WTC11 (cell line): ENCODE data around the gene DNAH17. TPM values are rescaled to one million over a fixed set of nuclear protein-coding genes. Genes with fewer than 3 reads are reported as not detected.

Experiments used
- ATAC-seq: fragments of 200-7000 bp; cut with Tn5 transposase; 2 replicates; pipeline ENCODE4 v1.10.0; 2021; ENCODE audit warnings: mild to moderate bottlenecking, moderate library complexity
- CTCF ChIA-PET: fragments of 300-600 bp; sonication (Branson Sonifier 250); formaldehyde crosslinking; loops from one replicate; lab custom pipeline; 2021; ENCODE audit warnings: antibody characterized with exemption; lab: Charles Lee
- POLR2A ChIA-PET: fragments of 350-600 bp; sonication (Branson Sonifier 250); formaldehyde crosslinking; loops from one replicate; lab custom pipeline; 2021; ENCODE audit warnings: antibody characterized with exemption; lab: Charles Lee
- DNase-seq: peaks from one replicate; pipeline ENCODE4 v3.0.0; 2021; ENCODE audit warnings: low spot score
- H3K27ac Mint-ChIP-seq: 2 replicates; pipeline ENCODE4 v1.8.0; 2021; ENCODE audit warnings: mixed read lengths
- H3K27me3 Mint-ChIP-seq: 2 replicates; pipeline ENCODE4 v1.8.0; 2021; ENCODE audit warnings: low read depth, mild to moderate bottlenecking, moderate library complexity, mixed read lengths
- H3K36me3 Mint-ChIP-seq: 2 replicates; pipeline ENCODE4 v1.8.0; 2021; ENCODE audit warnings: mixed read lengths
- H3K4me1 Mint-ChIP-seq: 2 replicates; pipeline ENCODE4 v1.8.0; 2022; ENCODE audit warnings: mixed read lengths
- H3K4me3 Mint-ChIP-seq: 2 replicates; pipeline ENCODE4 v1.8.0; 2021; ENCODE audit warnings: mild to moderate bottlenecking, moderate library complexity, mixed read lengths
- H3K9me3 Mint-ChIP-seq: 2 replicates; pipeline ENCODE4 v1.8.0; 2021; ENCODE audit warnings: mixed read lengths
- ATF3 ChIP-seq: sonication (generic); formaldehyde crosslinking; conservative IDR thresholded peaks from 2 replicates; pipeline ENCODE4 v1.8.1; 2022; ENCODE audit warnings: mild to moderate bottlenecking, missing genetic modification reagents
- CBFB ChIP-seq: sonication (generic); formaldehyde crosslinking; IDR thresholded peaks from 2 replicates; pipeline ENCODE4 v1.8.1; 2022; ENCODE audit warnings: mild to moderate bottlenecking, low read depth, missing genetic modification reagents
- E2F1 ChIP-seq: sonication (generic); formaldehyde crosslinking; IDR thresholded peaks from 2 replicates; pipeline ENCODE4 v1.8.0; 2022; ENCODE audit warnings: mild to moderate bottlenecking, missing genetic modification reagents
- FOXJ3 ChIP-seq: sonication (generic); formaldehyde crosslinking; IDR thresholded peaks from 2 replicates; pipeline ENCODE4 v1.9.0; 2021; ENCODE audit warnings: missing genetic modification reagents, mild to moderate bottlenecking, borderline replicate concordance
- FOXK1 ChIP-seq: sonication (generic); formaldehyde crosslinking; IDR thresholded peaks from 2 replicates; pipeline ENCODE4 v1.8.0; 2022; ENCODE audit warnings: mild to moderate bottlenecking, moderate library complexity, missing genetic modification reagents
- GRHL2 ChIP-seq: fragments of 250-450 bp; sonication (Bioruptor Pico); IDR thresholded peaks from 2 replicates; pipeline ENCODE4 v1.8.0; 2022; ENCODE audit warnings: mild to moderate bottlenecking, moderate library complexity; ENCODE audit not compliant: insufficient replicate concordance, severe bottlenecking
- GTF2I ChIP-seq: fragments of 250-450 bp; sonication (Bioruptor Pico); conservative IDR thresholded peaks from 2 replicates; pipeline ENCODE4 v1.4.0; 2021; ENCODE audit warnings: mild to moderate bottlenecking
- HMGA2 ChIP-seq: fragments of 250-450 bp; sonication (Bioruptor Pico); IDR thresholded peaks from 2 replicates; pipeline ENCODE4 v1.4.0; 2021; ENCODE audit warnings: mild to moderate bottlenecking, moderate library complexity
- JUN ChIP-seq: sonication (generic); formaldehyde crosslinking; IDR thresholded peaks from 2 replicates; pipeline ENCODE4 v1.8.0; 2023; ENCODE audit warnings: mild to moderate bottlenecking, missing genetic modification reagents
- MAX ChIP-seq: sonication (generic); formaldehyde crosslinking; IDR thresholded peaks from 2 replicates; pipeline ENCODE4 v1.8.0; 2022; ENCODE audit warnings: mild to moderate bottlenecking, missing genetic modification reagents
- MLX ChIP-seq: sonication (generic); formaldehyde crosslinking; IDR thresholded peaks from 2 replicates; pipeline ENCODE4 v1.8.1; 2023; ENCODE audit warnings: mild to moderate bottlenecking, missing genetic modification reagents, moderate library complexity
- MXD4 ChIP-seq: fragments of 250-450 bp; sonication (Bioruptor Pico); IDR thresholded peaks from 2 replicates; pipeline ENCODE4 v1.8.0; 2021; ENCODE audit warnings: mild to moderate bottlenecking, moderate library complexity, borderline replicate concordance
- NFYB ChIP-seq: sonication (generic); formaldehyde crosslinking; conservative IDR thresholded peaks from 2 replicates; pipeline ENCODE4 v1.8.0; 2022; ENCODE audit warnings: low read depth, missing genetic modification reagents
- NR1H2 ChIP-seq: sonication (generic); formaldehyde crosslinking; IDR thresholded peaks from 2 replicates; pipeline ENCODE4 v1.9.0; 2021; ENCODE audit warnings: mild to moderate bottlenecking, moderate library complexity, missing genetic modification reagents
- NR2C2 ChIP-seq: sonication (generic); formaldehyde crosslinking; IDR thresholded peaks from 2 replicates; pipeline ENCODE4 v1.8.0; 2022; ENCODE audit warnings: mild to moderate bottlenecking, missing genetic modification reagents
- OVOL2 ChIP-seq: fragments of 250-450 bp; sonication (Bioruptor Pico); IDR thresholded peaks from 2 replicates; pipeline ENCODE4 v1.9.0; 2021; ENCODE audit warnings: mild to moderate bottlenecking, borderline replicate concordance
- SMAD3 ChIP-seq: sonication (generic); formaldehyde crosslinking; IDR thresholded peaks from 2 replicates; pipeline ENCODE4 v1.8.0; 2022; ENCODE audit warnings: missing genetic modification reagents, mild to moderate bottlenecking, borderline replicate concordance
- TEAD1 ChIP-seq: sonication (generic); formaldehyde crosslinking; IDR thresholded peaks from 2 replicates; pipeline ENCODE4 v1.8.0; 2022; ENCODE audit warnings: mild to moderate bottlenecking, missing genetic modification reagents
- TEAD4 ChIP-seq: sonication (generic); formaldehyde crosslinking; IDR thresholded peaks from 2 replicates; pipeline ENCODE4 v1.8.0; 2022; ENCODE audit warnings: mild to moderate bottlenecking, missing genetic modification reagents
- ZBTB21 ChIP-seq: sonication (generic); formaldehyde crosslinking; IDR thresholded peaks from 2 replicates; pipeline ENCODE4 v1.8.1; 2023; ENCODE audit warnings: mild to moderate bottlenecking, missing genetic modification reagents, borderline replicate concordance
- ZBTB43 ChIP-seq: sonication (generic); formaldehyde crosslinking; IDR thresholded peaks from 2 replicates; pipeline ENCODE4 v1.8.1; 2023; ENCODE audit warnings: mild to moderate bottlenecking, missing genetic modification reagents
- ZNF263 ChIP-seq: sonication (generic); formaldehyde crosslinking; IDR thresholded peaks from 2 replicates; pipeline ENCODE4 v1.8.1; 2022; ENCODE audit warnings: low read depth, mild to moderate bottlenecking, moderate library complexity, missing genetic modification reagents
- ZNF317 ChIP-seq: sonication (generic); formaldehyde crosslinking; IDR thresholded peaks from 2 replicates; pipeline ENCODE4 v1.8.1; 2023; ENCODE audit warnings: low read depth, mild to moderate bottlenecking, moderate library complexity, missing genetic modification reagents, borderline replicate concordance
- ZNF396 ChIP-seq: fragments of 250-450 bp; sonication (Bioruptor Pico); IDR thresholded peaks from 2 replicates; pipeline ENCODE4 v1.8.0; 2021; ENCODE audit warnings: mild to moderate bottlenecking, moderate library complexity, borderline replicate concordance
- ZNF416 ChIP-seq: fragments of 250-450 bp; sonication (Bioruptor Pico); IDR thresholded peaks from 2 replicates; pipeline ENCODE4 v1.9.0; 2021; ENCODE audit warnings: mild to moderate bottlenecking, inconsistent platforms
- ZSCAN18 ChIP-seq: fragments of 250-450 bp; sonication (Bioruptor Pico); IDR thresholded peaks from 2 replicates; pipeline ENCODE4 v2.1.2; 2022; ENCODE audit warnings: mild to moderate bottlenecking, moderate library complexity
- total RNA-seq: library from RNA; stranded (reverse); gene quantifications from 3 replicates; pipeline ENCODE4 v1.2.3, GENCODE V29; 2021

The DNAH17 gene
- total RNA-seq, 1 experiment from 2014 or later: 0.87 TPM

- Mint-ChIP-seq H3K36me3 (no peaks in the 10 kb centered on the region), H3K4me1 (no peaks in the 10 kb centered on the region), H3K27me3 (peaks cover 2% of the 10 kb centered on the region), H3K27ac (no peak overlapping the region), H3K9me3 (no peaks in the 10 kb centered on the region), H3K4me3 (no peak overlapping the region)
- CTCF ChIA-PET: interaction anchor here (1.0 kb wide), 1 partner anchor 70 kb away, joined by 4 read pairs; no protein-coding TSS in a partner anchor
- POLR2A ChIA-PET: no interaction called here
- TF ChIP-seq HMGA2: no peak
- no peak for TF ChIP-seq TEAD1
- TF ChIP-seq MXD4 (CRISPR knock-in tag): no peak
- no peak for TF ChIP-seq TEAD4 (CRISPR knock-in tag)
- no peak for TF ChIP-seq MAX (CRISPR knock-in tag)
- no peak for TF ChIP-seq ZNF263 (CRISPR knock-in tag)
- TF ChIP-seq GTF2I (CRISPR knock-in tag): no peak
- no peak for TF ChIP-seq NFYB (CRISPR knock-in tag)
- no peak for TF ChIP-seq OVOL2 (CRISPR knock-in tag)
- no peak for TF ChIP-seq ZBTB21 (CRISPR knock-in tag)
- TF ChIP-seq JUN: no peak
- TF ChIP-seq ATF3 (CRISPR knock-in tag): no peak
- no peak for TF ChIP-seq NR2C2 (CRISPR knock-in tag)
- no peak for TF ChIP-seq ZNF317 (CRISPR knock-in tag)
- no peak for TF ChIP-seq MLX (CRISPR knock-in tag)
- TF ChIP-seq ZSCAN18 (CRISPR knock-in tag): no peak
- no peak for TF ChIP-seq E2F1 (CRISPR knock-in tag)
- TF ChIP-seq GRHL2 (CRISPR knock-in tag): no peak
- no peak for TF ChIP-seq CBFB
- TF ChIP-seq FOXK1 (CRISPR knock-in tag): no peak
- no peak for DNase-seq
- no peak for ATAC-seq
Observed at GRCh38 chr17:78566947-78567346, 10.2 kb downstream of the DNAH17 start.

GRCh38 chr17:78563189-78564145 lies 13.7 kb downstream of the DNAH17 start:
- H3K27ac Mint-ChIP-seq: no peak overlapping the region
- POLR2A ChIA-PET: no interaction called here
- H3K9me3 Mint-ChIP-seq: no peaks in the 10 kb centered on the region
- peaks cover 2% of the 10 kb centered on the region for H3K27me3 Mint-ChIP-seq
- no peak overlapping the region for H3K4me3 Mint-ChIP-seq
- no peaks in the 10 kb centered on the region for H3K4me1 Mint-ChIP-seq
- no peaks in the 10 kb centered on the region for H3K36me3 Mint-ChIP-seq
- DNase-seq (no peak), ATAC-seq (no peak)
- TF ChIP-seq ZNF396 (CRISPR knock-in tag) (no peak), GRHL2 (CRISPR knock-in tag) (no peak), TEAD1 (no peak), FOXJ3 (CRISPR knock-in tag) (no peak), ZNF416 (no peak), NR1H2 (no peak), ZBTB43 (no peak), SMAD3 (no peak)
- CTCF ChIA-PET: no interaction called here
